VCaP (cell line): ENCODE measurements around the gene GLCE.

Experiments used
- H3K27ac ChIP-seq: fragments of 450-650 bp; 2 replicates; pipeline ENCODE4 v1.5.1; 2017
- CTCF ChIP-seq: fragments of 450-650 bp; conservative IDR thresholded peaks from 2 replicates; pipeline ENCODE4 v1.5.1; 2017; ENCODE audit warnings: mild to moderate bottlenecking, moderate library complexity

GLCE gene

GRCh38 chr15:69119683-69120395 lies 40.6 kb upstream of the GLCE start:
- H3K27ac ChIP-seq = no peak overlapping the region
- TF ChIP-seq CTCF = no peak

GRCh38 chr15:69120732-69121131 lies 39.7 kb upstream of the GLCE start:
- no peak overlapping the region for H3K27ac ChIP-seq
- TF ChIP-seq CTCF = no peak

- H3K27ac ChIP-seq = no peak overlapping the region
- TF ChIP-seq CTCF = no peak
These were observed 39.1 kb upstream of the GLCE start for GRCh38 chr15:69121198-69121828.

GRCh38 chr15:69125236-69125635 lies 35.2 kb upstream of the GLCE start:
- no peak for TF ChIP-seq CTCF
- no peak overlapping the region for H3K27ac ChIP-seq

- TF ChIP-seq CTCF = no peak
- no peak overlapping the region for H3K27ac ChIP-seq
These were observed 34.4 kb upstream of the GLCE start for GRCh38 chr15:69126054-69126469.

GRCh38 chr15:69127306-69127705 lies 33.1 kb upstream of the GLCE start:
- no peak for TF ChIP-seq CTCF
- H3K27ac ChIP-seq = no peak overlapping the region

GRCh38 chr15:69128667-69129311 lies 31.6 kb upstream of the GLCE start:
- peak overlapping the region; percentile 31; the same call in 1 of the 2 replicates for H3K27ac ChIP-seq
- no peak for TF ChIP-seq CTCF
